ENCODE measurements around the gene FBLN1.
"Not testable (repeated sequence)": the region's sequence is repeated elsewhere in the genome, so short reads cannot be mapped to it uniquely, and the experiment has no call there.

Gene FBLN1

DNA sequence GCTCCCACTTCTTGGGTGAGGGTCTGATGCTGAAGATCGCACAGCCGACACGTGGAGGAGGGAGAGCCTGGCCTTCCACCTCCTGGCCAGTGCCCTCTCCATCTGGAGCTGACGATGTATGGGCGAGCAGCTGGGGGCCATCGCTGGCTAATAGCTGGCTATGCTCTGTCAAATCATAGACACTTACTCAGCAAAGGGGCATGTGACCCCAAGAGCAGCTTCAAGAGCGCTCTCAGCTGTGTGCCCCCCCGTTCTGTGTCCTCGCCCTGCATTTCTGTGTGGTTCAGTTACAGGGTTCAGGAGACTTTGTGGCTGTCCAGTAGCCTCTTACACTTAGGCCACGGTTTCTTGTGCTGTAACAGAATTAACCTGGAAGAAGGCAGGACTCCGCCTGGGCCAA lies 26.4 kb downstream of the FBLN1 start:
- DNase-seq: no peak

DNA sequence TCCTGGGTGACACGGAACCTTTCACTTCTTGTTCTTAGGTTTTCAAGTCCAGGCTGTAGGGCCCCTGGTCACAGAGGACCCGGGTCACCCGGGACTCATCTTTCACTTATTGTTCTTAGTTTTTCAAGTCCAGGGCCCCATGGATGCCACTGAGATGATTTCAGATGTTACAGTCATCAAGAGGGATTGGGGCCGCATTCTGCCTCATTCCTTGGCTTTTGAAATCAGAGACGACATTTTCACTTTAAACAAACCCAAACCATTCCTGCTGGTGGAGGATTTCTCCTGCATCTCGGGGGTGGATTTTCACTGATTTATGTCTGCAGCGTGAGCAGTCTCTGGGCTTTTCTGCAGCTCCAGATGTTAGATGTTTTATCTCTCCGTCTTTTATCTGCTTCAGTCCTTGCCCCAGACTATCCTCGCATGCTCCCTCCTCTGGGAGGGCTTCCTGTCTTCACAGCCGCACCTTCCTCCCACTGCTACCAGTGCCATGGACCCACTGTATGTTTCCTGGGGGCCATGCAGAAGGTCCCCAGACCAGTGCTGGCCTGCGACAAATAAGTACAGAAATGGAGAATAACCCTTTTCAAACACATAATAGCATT lies 27.4 kb downstream of the FBLN1 start:
- no peak for DNase-seq

DNA sequence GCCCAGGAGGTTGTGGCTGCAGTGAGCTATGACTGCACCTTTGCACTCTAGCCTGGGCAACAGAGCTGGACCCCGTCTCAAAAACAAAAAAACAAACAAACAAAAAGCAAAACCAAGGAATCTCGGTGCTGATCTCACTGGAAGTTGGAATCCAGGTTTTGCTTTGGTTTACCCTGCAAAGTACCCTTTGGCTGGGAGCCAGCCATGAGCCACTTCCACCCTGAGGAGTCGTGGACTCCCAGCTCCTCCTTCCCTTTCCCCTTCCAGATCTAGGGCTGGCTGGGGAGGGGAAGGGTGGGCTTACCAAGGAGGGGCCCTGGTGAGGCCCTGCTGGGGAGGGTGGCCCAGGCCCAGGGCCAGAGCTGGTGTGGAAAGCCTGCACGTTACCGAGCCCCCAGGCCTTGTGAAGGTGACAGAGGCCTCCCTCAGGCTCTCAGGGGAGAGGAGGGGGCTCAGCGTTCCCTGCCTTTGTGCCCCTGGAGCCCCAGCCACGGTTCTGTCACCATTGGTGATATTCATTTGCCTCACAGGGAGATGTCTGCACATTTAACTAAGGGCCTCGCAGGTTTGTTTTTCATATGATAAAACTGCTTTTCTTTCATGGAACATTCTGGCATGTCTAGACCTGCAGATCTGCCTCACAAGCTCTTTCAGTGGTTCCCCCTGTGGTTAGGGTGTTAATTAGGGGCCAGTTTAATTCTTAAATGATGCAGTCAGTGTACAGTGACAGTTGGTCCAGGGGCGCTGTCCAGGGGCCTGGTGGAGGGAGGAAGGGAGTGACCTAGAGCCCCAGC lies 29.0 kb downstream of the FBLN1 start:
- DNase-seq: peak; percentile 20

- DNase-seq: no peak
Measured at GRCh38 chr22:45532235-45532631, 29.6 kb downstream of the FBLN1 start.

DNA sequence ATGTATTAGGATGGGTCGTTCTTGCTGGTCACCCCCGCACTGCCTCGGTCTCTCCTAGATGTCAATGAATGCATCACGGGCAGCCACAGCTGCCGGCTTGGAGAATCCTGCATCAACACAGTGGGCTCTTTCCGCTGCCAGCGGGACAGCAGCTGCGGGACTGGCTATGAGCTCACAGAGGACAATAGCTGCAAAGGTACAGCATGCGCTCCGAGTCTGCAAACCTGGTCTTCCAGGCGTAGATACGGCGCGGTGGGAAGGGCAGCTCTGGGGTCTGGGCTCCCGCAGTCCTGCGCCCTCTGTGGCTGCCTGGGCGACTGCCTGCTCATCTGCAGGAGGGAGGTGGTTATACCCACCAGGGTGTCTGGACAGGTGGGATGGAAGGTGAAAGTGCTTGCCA lies 31.0 kb downstream of the FBLN1 start:
- peak; percentile 35 for DNase-seq

GRCh38 chr22:45534339-45535192 lies 31.9 kb downstream of the FBLN1 start:
- peak; percentile 62 for DNase-seq

DNA sequence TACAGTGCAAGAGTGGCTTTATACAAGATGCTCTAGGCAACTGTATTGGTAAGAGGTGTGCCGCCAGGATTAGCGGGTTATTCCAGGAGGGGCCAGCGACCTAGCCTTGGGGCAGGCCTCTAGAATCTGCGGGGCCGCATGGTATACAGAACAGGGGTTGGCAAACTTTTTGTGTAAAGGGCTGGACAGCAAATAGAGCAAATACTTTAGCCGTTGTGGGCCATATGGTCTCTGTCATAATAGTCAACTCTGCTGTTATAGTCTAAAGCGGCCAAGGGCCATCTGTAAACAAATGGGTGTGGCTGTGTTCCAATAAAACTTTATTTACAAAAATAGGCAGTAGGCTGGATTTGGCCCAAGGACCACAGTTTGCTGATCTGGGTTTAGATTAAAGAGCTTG lies 32.6 kb downstream of the FBLN1 start:
- DNase-seq: no peak

DNA sequence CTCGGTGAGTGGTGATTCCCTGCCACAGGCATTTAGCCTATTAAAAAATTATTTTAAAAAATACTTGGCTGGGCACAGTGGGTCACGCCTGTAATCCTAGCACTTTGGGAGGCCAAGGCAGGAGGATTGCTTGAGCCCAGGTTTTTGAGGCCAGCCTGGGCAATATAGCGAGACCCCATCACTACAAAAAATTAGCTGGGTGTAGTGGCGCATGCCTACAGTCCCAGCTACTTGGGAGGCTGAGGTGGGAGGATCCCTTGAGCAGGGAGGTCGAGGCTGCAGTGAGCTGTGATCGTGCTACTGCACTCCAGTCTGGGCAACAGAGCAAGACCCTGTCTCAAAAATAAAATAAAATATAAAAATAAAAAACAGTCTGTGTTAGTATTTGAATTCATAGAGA lies 33.2 kb downstream of the FBLN1 start:
- DNase-seq: not testable (repeated sequence)

- DNase-seq: peak; percentile 97
Measured at GRCh38 chr22:45537734-45538181, 35.1 kb downstream of the FBLN1 start.

GRCh38 chr22:45538281-45538680 lies 35.6 kb downstream of the FBLN1 start:
- no peak for DNase-seq

GRCh38 chr22:45540122-45540521 lies 37.4 kb downstream of the FBLN1 start:
- no peak for DNase-seq

DNA sequence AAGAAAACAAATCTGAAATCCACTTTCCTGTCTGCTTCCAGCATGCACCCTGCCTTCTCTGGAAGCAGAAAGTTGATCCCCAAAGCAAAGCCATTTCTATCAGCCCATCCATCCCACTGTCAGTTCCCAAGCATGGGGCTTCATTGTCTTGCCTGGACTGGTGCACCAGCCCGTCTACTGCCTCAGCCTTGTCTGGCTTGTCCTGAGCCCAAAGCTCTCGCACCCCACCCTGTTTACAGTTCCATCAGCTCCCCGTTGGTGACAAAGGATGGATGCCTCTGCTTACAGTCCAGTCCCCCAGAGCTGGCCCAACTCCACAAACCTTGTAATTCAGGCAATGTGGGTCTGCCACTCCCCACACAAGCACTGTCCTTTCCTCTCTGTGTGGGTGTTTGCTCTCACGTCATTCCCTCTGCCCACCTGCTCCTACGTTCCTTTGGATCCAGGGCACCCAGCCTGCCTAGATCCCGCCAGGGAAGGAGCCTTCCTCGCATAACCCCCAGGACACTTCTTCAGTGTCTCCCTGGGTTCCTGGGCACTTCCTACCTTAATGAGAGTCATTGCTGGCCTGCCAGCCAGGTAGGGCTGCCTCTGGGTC lies 38.8 kb downstream of the FBLN1 start:
- no peak for DNase-seq

GRCh38 chr22:45542001-45542520 lies 39.4 kb downstream of the FBLN1 start:
- DNase-seq: no peak

DNA sequence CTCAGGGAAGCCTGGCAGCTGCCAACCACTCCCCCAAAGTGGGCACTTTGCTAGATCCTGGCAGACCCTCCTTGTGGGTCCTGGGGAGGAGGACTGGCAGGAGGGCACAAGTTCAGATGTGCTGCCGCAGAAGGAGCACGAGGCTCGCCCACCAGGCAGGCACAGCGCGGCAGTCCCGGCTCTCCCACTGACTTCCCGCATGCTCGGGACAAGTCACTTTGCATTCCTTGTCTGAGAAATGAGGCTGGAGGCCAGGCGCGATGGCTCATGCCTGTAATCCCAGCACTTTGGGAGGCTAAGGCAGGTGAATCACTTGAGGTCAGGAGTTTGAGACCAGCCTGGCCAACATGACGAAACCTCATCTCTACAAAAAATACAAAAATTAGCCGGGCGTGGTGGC lies 40.1 kb downstream of the FBLN1 start:
- DNase-seq: not testable (repeated sequence)

GRCh38 chr22:45543243-45543642 lies 40.6 kb downstream of the FBLN1 start:
- no peak for DNase-seq

DNA sequence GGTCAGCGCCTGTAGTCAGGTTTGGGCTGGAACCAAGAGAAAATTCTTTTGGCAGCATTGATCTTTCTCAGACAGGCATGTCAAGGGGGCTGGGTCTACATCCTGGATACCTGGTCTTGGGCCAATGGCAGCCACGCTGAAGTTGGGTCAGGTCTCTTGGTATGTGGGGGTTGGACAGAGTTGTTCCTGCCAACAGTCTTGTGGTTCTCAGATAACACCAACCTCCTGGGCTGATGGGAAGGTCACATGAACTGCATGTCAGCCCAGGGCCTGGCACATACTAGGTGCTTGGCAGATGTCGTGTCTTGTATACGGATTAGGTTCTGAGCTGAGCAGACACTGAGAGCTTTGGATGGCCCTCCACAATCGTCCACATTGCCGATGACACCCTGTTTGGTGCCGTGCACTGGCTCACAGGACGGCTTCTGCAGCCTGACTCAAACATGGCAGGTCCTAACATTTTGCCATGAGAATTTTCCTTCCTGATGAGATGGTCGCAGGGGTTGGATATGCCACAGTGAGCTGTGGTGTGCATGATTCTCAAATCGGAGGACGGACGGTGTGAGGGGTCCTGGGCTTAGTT lies 42.0 kb downstream of the FBLN1 start:
- no peak for DNase-seq

- DNase-seq: no peak
Measured at GRCh38 chr22:45546333-45547015, 43.8 kb downstream of the FBLN1 start.

- no peak for DNase-seq
Measured at GRCh38 chr22:45547016-45547345, 44.3 kb downstream of the FBLN1 start.

DNA sequence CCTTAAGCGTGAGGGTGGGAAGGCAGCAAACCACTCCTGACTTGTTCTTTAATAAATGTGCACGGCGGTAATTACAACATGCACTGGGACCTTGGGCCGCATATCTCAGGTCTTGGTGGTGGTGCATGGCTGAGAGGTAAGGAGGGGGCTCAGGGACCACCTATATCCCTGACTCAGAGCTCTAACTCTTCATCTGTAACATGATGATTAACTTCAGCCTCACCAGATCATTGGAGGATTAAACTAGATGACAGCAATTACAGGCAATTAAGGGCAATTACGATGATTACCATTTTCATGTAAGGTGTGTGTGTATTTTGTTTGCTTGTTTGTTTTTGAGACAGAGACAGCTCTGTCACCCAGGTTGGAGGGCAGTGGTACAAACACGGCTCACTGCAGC lies 45.0 kb downstream of the FBLN1 start:
- peak; percentile 87 for DNase-seq

DNA sequence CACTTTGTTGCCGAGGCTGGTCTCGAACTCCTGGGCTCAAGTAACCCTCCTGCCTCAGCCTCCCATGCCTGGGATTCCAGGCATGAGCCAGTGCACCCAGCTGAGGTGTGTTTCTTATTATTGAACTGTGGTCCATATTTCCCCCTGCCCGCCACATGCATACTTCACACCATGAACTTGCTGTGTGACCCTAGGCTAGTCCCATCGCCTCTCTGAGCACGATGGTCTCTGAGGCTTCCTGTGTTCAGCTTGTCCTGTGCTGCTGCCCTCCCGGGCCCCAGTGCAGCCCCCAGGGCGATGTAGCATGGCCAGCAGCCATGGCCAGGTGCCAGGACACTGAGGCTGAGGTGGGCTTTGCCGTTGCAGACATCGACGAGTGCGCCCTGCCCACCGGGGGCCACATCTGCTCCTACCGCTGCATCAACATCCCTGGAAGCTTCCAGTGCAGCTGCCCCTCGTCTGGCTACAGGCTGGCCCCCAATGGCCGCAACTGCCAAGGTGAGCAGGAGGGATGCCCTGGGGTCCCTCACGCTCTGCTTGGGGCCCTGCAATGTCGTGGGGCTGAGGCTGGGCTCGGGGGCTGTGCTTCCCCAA lies 45.7 kb downstream of the FBLN1 start:
- DNase-seq: no peak

DNA sequence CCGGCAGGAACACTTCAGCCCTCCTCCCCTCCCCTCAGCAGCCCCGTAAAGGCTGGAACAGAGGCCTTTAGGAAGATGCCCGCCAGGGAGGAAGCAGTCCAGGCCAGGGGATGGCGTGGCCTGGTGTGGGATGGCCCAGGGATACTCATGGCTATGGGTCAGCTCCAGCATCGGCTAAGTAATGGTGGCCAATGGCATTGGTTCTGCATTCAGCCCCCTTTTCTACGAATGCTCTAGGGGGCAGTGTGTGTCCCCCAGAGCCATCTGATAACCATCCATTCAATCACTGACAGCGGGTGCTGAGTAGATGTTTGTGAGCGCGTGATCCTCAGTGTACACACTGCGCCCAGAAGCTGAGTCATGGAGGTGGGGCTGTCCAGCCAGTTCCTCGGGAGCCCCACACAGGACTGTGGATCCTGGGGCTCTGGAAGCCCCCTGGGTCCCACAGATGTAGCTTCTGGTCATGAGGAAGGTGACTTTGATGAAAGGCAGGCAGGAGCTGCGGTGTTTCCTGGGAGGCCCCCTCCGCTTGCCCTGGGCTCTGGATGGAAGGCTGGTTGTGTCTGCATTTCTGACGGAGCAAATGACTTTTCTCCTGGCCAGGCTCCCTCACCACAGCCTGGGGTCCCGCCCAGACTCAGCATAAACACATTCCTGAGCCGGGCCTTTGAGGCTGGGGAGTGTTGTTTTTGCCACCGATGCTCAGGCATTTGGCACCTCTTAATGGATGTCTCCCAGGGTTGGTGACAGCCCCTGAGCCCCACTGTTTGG lies 46.5 kb downstream of the FBLN1 start:
- no peak for DNase-seq
